IMR-90 (cell line): ENCODE measurements around the gene B3GAT1. TPM values are rescaled to one million over a fixed set of nuclear protein-coding genes. Genes with fewer than 3 reads are reported as not detected.

Source experiments
- ATAC-seq: fragments of 200-7000 bp; cut with Tn5 transposase; 2 replicates; pipeline ENCODE4 v1.9.1; 2020; ENCODE audit warnings: low read depth, mild to moderate bottlenecking, moderate library complexity
- BruUV-seq: library from RNA; stranded (reverse); fragments of 400-500 nt; replicated peaks from 2 replicates; lab custom pipeline; 2021; lab: Mats Ljungman, UMichigan
- CTCF ChIA-PET: fragments of 300-600 bp; formaldehyde crosslinking; extraction: SDS; loops from one replicate; lab custom pipeline; 2021; ENCODE audit warnings: antibody characterized with exemption; lab: Yijun Ruan, JAX
- POLR2A ChIA-PET: fragments of 300-600 bp; sonication (Branson Sonifier 250); formaldehyde crosslinking; loops from one replicate; lab custom pipeline; 2022; ENCODE audit warnings: antibody characterized with exemption; ENCODE audit not compliant: unreplicated experiment; lab: Charles Lee
- DNase-seq: peaks from one replicate; pipeline ENCODE4 v3.0.0; 2013
- H2AFZ ChIP-seq: replicated peaks from 2 replicates; pipeline ENCODE3; 2013; ENCODE audit warnings: low read length, mild to moderate bottlenecking; ENCODE audit not compliant: poor library complexity
- H2AK5ac ChIP-seq: 2 replicates; pipeline ENCODE4 v1.6.1; 2013; ENCODE audit warnings: low read depth, low read length, inconsistent platforms
- H2AK9ac ChIP-seq: replicated peaks from 2 replicates; pipeline ENCODE3; 2013; ENCODE audit warnings: mild to moderate bottlenecking, low read depth, low read length, moderate library complexity; ENCODE audit not compliant: poor library complexity
- H2BK120ac ChIP-seq: 2 replicates; pipeline ENCODE4 v1.6.1; 2013; ENCODE audit warnings: low read depth, low read length, inconsistent platforms
- H2BK15ac ChIP-seq: 3 replicates; pipeline ENCODE4 v1.6.1; 2013; ENCODE audit warnings: low read depth, low read length, inconsistent platforms
- H2BK20ac ChIP-seq: 2 replicates; pipeline ENCODE4 v1.6.1; 2013; ENCODE audit warnings: low read depth, mild to moderate bottlenecking, inconsistent platforms, low read length, moderate library complexity
- H2BK5ac ChIP-seq: 2 replicates; pipeline ENCODE4 v1.6.1; 2013; ENCODE audit warnings: mild to moderate bottlenecking, low read depth, low read length, inconsistent platforms; ENCODE audit not compliant: poor library complexity, severe bottlenecking
- H3K14ac ChIP-seq: replicated peaks from 2 replicates; pipeline ENCODE4 v1.6.1; 2013; ENCODE audit warnings: low read depth, low read length, inconsistent platforms
- H3K18ac ChIP-seq: 2 replicates; pipeline ENCODE4 v1.6.1; 2013; ENCODE audit warnings: low read depth, low read length, control low read depth
- H3K23ac ChIP-seq: 2 replicates; pipeline ENCODE4 v1.6.1; 2013; ENCODE audit warnings: low read depth, low read length, inconsistent platforms
- H3K27ac ChIP-seq: 2 replicates; pipeline ENCODE4 v1.5.1; 2013; ENCODE audit warnings: mild to moderate bottlenecking, control low read depth, low read length; ENCODE audit not compliant: insufficient read depth
- H3K27me3 ChIP-seq: 2 replicates; pipeline ENCODE4 v1.6.1; 2013; ENCODE audit warnings: low read length; ENCODE audit not compliant: control insufficient read depth, insufficient read depth
- H3K36me3 ChIP-seq: 2 replicates; pipeline ENCODE4 v1.6.1; 2013; ENCODE audit warnings: low read length, mixed read lengths; ENCODE audit not compliant: control insufficient read depth, insufficient read depth
- H3K4ac ChIP-seq: 2 replicates; pipeline ENCODE4 v1.6.1; 2013; ENCODE audit warnings: low read depth, low read length, inconsistent platforms
- H3K4me1 ChIP-seq: 2 replicates; pipeline ENCODE4 v1.6.1; 2013; ENCODE audit warnings: low read length, mixed read lengths; ENCODE audit not compliant: control insufficient read depth, insufficient read depth
- H3K4me2 ChIP-seq: 2 replicates; pipeline ENCODE4 v1.6.1; 2013; ENCODE audit warnings: low read depth, mild to moderate bottlenecking, control low read depth, low read length, moderate library complexity
- H3K4me3 ChIP-seq: 2 replicates; pipeline ENCODE4 v1.5.1; 2013; ENCODE audit warnings: low read depth, mild to moderate bottlenecking, control low read depth, low read length, moderate library complexity; ENCODE audit not compliant: insufficient read depth
- H3K56ac ChIP-seq: 2 replicates; pipeline ENCODE4 v1.6.1; 2013; ENCODE audit warnings: low read length, inconsistent platforms; ENCODE audit not compliant: insufficient read depth; ENCODE audit errors: extremely low read depth
- H3K79me1 ChIP-seq, 2 experiments: 2 replicates each; pipeline ENCODE4 v1.6.1; 2013; ENCODE audit warnings: low read length in 2 of 2, inconsistent platforms in 1 of 2, low read depth in 1 of 2
- H3K9ac ChIP-seq: 2 replicates; pipeline ENCODE4 v1.6.1; 2013; ENCODE audit warnings: low read depth, low read length, control low read depth
- H3K9me1 ChIP-seq: 2 replicates; pipeline ENCODE4 v1.6.1; 2013; ENCODE audit warnings: low read length, inconsistent platforms; ENCODE audit not compliant: insufficient read depth
- H3K9me3 ChIP-seq: 2 replicates; pipeline ENCODE4 v1.6.1; 2013; ENCODE audit warnings: low read length; ENCODE audit not compliant: control insufficient read depth, insufficient read depth
- H4K20me1 ChIP-seq: 2 replicates; pipeline ENCODE4 v1.6.1; 2013; ENCODE audit warnings: low read length, inconsistent platforms; ENCODE audit not compliant: insufficient read depth
- H4K5ac ChIP-seq: 2 replicates; pipeline ENCODE4 v1.6.1; 2013; ENCODE audit warnings: mild to moderate bottlenecking, low read depth, low read length, control low read depth
- H4K8ac ChIP-seq, 2 experiments: 2 replicates each; pipeline ENCODE4 v1.6.1; 2013; ENCODE audit warnings: low read depth in 2 of 2, low read length in 2 of 2, control low read depth in 1 of 2, inconsistent platforms in 1 of 2
- H4K91ac ChIP-seq: 2 replicates; pipeline ENCODE4 v1.6.1; 2013; ENCODE audit warnings: low read depth, low read length, inconsistent platforms; ENCODE audit not compliant: insufficient read depth
- BHLHE40 ChIP-seq: fragments of 150-350 bp; IDR thresholded peaks from 2 replicates; pipeline ENCODE4 v1.6.1; 2016; ENCODE audit warnings: mild to moderate bottlenecking, low read depth, low read length
- CEBPB ChIP-seq: IDR thresholded peaks from 2 replicates; pipeline ENCODE4 v1.6.1; 2012; ENCODE audit warnings: low read depth, low read length, improper control_type of control experiment
- CHD1 ChIP-seq: IDR thresholded peaks from 2 replicates; pipeline ENCODE4 v1.6.1; 2012; ENCODE audit warnings: low read depth, low read length, improper control_type of control experiment
- FOS ChIP-seq: fragments of 150-350 bp; IDR thresholded peaks from 2 replicates; pipeline ENCODE4 v1.6.1; 2016; ENCODE audit warnings: low read depth, low read length
- MAFK ChIP-seq: IDR thresholded peaks from 2 replicates; pipeline ENCODE4 v1.6.1; 2012; ENCODE audit warnings: low read depth, low read length, improper control_type of control experiment
- MAZ ChIP-seq: IDR thresholded peaks from 2 replicates; pipeline ENCODE4 v1.6.1; 2012; ENCODE audit warnings: low read depth, mild to moderate bottlenecking, low read length, improper control_type of control experiment, moderate library complexity, borderline replicate concordance
- MXI1 ChIP-seq: IDR thresholded peaks from 2 replicates; pipeline ENCODE4 v1.6.1; 2012; ENCODE audit warnings: low read depth, mild to moderate bottlenecking, low read length, moderate library complexity, borderline replicate concordance
- NFE2L2 ChIP-seq: fragments of 150-350 bp; IDR thresholded peaks from 2 replicates; pipeline ENCODE4 v1.6.1; 2016; ENCODE audit warnings: low read depth, mild to moderate bottlenecking, low read length
- POLR2A ChIP-seq: IDR thresholded peaks from 2 replicates; pipeline ENCODE4 v1.6.1; 2012; ENCODE audit warnings: mild to moderate bottlenecking, low read depth, low read length
- RAD21 ChIP-seq: IDR thresholded peaks from 2 replicates; pipeline ENCODE4 v1.6.1; 2012; ENCODE audit warnings: low read length, improper control_type of control experiment
- RCOR1 ChIP-seq: IDR thresholded peaks from 2 replicates; pipeline ENCODE4 v1.6.1; 2012; ENCODE audit warnings: mild to moderate bottlenecking, low read length, improper control_type of control experiment; ENCODE audit not compliant: insufficient replicate concordance
- RFX5 ChIP-seq: IDR thresholded peaks from 2 replicates; pipeline ENCODE4 v1.8.0; 2012; ENCODE audit warnings: low read depth, mild to moderate bottlenecking, low read length, moderate library complexity
- SMC3 ChIP-seq: fragments of 150-350 bp; IDR thresholded peaks from 2 replicates; pipeline ENCODE4 v1.6.1; 2016; ENCODE audit warnings: low read depth, mild to moderate bottlenecking, antibody characterized with exemption, low read length, moderate library complexity
- USF2 ChIP-seq: fragments of 150-350 bp; IDR thresholded peaks from 2 replicates; pipeline ENCODE4 v1.6.1; 2017; ENCODE audit warnings: mild to moderate bottlenecking, antibody characterized with exemption, low read length, low read depth
- WGBS, 2 experiments: methylation state at CpG; one replicate each; pipeline versions ENCODE4 v1.1.5 to v1.1.7; 2013; ENCODE audit warnings: missing lambda C conversion rate in 2 of 2; ENCODE audit not compliant: insufficient read length in 1 of 2; ENCODE audit errors: extremely low coverage in 2 of 2; 5-methylcytosine and 5-hydroxymethylcytosine counted together
- dilution Hi-C: fragments of 300-500 bp; cut with HindIII; formaldehyde crosslinking; loops from one replicate; pipeline ENCODE4 v1.14.3; 2018; ENCODE audit warnings: low sequenced_read_pairs; ENCODE audit not compliant: unreplicated experiment
- in situ Hi-C: fragments of 300-500 bp; cut with MboI; formaldehyde crosslinking; loops from 3 replicates; pipeline ENCODE4 v1.14.3; 2019; ENCODE audit warnings: low sequenced_read_pairs, inconsistent platforms, mixed read lengths
- intact Hi-C: fragments of 100-400 bp; cut with micrococcal nuclease; formaldehyde crosslinking; loops from 2 replicates; pipeline ENCODE4 v1.10.0; 2022
- polyA plus RNA-seq, 3 experiments: library from polyadenylated mRNA; depleted of rRNA; stranded (reverse); fragments of >200 nt; gene quantifications; 2 replicates each; pipeline ENCODE4 v1.2.3, GENCODE V29; 2012; ENCODE audit warnings: low replicate concordance in 1 of 3
- total RNA-seq: library from RNA; depleted of rRNA; stranded (reverse); fragments of >200 nt; gene quantifications from 2 replicates; pipeline ENCODE4 v1.2.3, GENCODE V29; 2012
- TF ChIP-seq, protein P1 (sequence below): conservative IDR thresholded peaks from 2 replicates; pipeline ENCODE4 v1.5.1; 2012; ENCODE audit warnings: mild to moderate bottlenecking, low read depth, low read length, improper control_type of control experiment

The B3GAT1 gene
- total and polyA plus RNA-seq, 2 of the 4 experiments (the other 2 are of a cell fraction): not detected

GRCh38 chr11:134440851-134441250, 28.8 kb upstream of the B3GAT1 start:
- Histone ChIP-seq H2BK120ac (no peak overlapping the region), H4K20me1 (no peaks in the 10 kb centered on the region), H2AK5ac (no peak overlapping the region), H4K5ac (no peak overlapping the region), H3K4me1 (no peaks in the 10 kb centered on the region), H4K8ac (no peak overlapping the region), H2AFZ (no peak overlapping the region), H3K9me1 (no peaks in the 10 kb centered on the region), H2BK15ac (no peak overlapping the region), H2AK9ac (no peak overlapping the region), H4K91ac (no peak overlapping the region), H3K56ac (no peak overlapping the region), H3K4me2 (no peak overlapping the region), H3K36me3 (no peaks in the 10 kb centered on the region), H3K27me3 (no peaks in the 10 kb centered on the region), H3K79me1 (no peaks in the 10 kb centered on the region), H3K9me3 (peaks cover 53% of the 10 kb centered on the region), H3K4ac (no peak overlapping the region), H3K9ac (no peak overlapping the region), H3K4me3 (no peak overlapping the region), H3K23ac (no peak overlapping the region), H3K18ac (no peak overlapping the region), H3K14ac (no peak overlapping the region), H2BK5ac (no peak overlapping the region), H3K27ac (no peak overlapping the region), H2BK20ac (no peak overlapping the region)
- in situ Hi-C loops (no loop called here), dilution Hi-C loops (no loop called here), intact Hi-C loops (no loop called here)
- DNase-seq (no peak), ATAC-seq (no peak)
- BruUV-seq: no TSS peak
- TF ChIP-seq CHD1 (no peak), NFE2L2 (no peak), CEBPB (no peak), MAZ (no peak), MAFK (no peak), RCOR1 (no peak), RAD21 (no peak), MXI1 (no peak), RFX5 (no peak), USF2 (no peak), POLR2A (no peak), FOS (no peak), BHLHE40 (no peak), SMC3 (no peak)
- TF ChIP-seq, protein P1, sequence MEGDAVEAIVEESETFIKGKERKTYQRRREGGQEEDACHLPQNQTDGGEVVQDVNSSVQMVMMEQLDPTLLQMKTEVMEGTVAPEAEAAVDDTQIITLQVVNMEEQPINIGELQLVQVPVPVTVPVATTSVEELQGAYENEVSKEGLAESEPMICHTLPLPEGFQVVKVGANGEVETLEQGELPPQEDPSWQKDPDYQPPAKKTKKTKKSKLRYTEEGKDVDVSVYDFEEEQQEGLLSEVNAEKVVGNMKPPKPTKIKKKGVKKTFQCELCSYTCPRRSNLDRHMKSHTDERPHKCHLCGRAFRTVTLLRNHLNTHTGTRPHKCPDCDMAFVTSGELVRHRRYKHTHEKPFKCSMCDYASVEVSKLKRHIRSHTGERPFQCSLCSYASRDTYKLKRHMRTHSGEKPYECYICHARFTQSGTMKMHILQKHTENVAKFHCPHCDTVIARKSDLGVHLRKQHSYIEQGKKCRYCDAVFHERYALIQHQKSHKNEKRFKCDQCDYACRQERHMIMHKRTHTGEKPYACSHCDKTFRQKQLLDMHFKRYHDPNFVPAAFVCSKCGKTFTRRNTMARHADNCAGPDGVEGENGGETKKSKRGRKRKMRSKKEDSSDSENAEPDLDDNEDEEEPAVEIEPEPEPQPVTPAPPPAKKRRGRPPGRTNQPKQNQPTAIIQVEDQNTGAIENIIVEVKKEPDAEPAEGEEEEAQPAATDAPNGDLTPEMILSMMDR: no peak
- 20% methylated on average over 1 of the region's 4 CpGs; no CpG with 5 or more reads in 1 of the 2 experiments for WGBS, 2 experiments
- POLR2A ChIA-PET: no interaction called here
- CTCF ChIA-PET: no interaction called here
